ENCODE measurements around the gene NFATC4.

Gene NFATC4

DNA sequence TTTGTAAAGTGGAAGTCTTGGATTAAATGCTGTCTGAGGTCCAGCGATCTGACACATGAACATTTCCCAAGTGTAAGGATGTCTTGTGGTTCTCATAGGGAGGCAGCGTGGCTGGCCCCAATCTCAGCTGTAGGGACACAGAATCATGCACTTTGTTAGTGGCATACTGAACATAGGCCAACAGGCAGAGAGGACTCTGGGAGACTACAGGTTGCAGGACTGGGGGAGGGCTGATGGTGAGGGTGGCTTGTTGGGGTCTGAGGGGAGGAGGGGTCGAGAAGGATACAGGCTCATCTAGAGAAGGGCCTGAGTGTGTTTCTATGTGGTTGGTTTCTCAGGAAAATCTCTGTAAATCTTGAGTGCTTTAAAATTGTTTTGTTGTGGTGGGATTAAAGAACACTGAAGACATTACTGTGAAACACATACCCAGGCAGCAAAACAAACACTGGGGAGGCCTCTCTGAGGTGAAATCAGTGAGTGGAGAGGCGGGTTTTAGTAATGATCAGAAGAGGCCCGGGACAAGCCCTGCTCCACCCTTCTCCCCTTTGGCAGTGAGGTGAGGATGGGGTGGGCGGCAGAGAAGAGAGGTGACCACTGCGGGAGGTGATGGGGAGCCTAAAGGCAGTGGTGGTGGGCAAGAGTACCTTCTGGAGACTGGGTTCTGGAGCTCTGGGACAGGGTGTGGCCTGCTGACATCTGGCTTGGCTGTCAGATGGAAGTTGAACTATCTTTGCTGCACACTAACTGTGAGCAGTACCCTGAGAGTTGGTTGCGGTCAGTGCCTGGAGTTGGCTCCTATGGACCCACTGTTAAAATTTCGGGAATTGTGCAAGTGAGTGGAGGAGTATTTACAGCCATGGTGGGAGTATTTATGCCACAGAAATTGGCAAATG lies 34.1 kb downstream of the NFATC4 start:
- Histone ChIP-seq H3K4me1 (ENCODE audit: control insufficient read depth, insufficient read depth, low read length) (peaks cover 40% of the 10 kb centered on the region), H3K4me3 (ENCODE audit: low read depth, low read length) (no peak overlapping the region), H3K27ac (ENCODE audit: low read depth, low read length) (no peak overlapping the region), H3K9me3 (ENCODE audit: control insufficient read depth, insufficient read depth, low read depth, low read length) (no peaks in the 10 kb centered on the region), H3K36me3 (ENCODE audit: control insufficient read depth, insufficient read depth, low read length) (no peaks in the 10 kb centered on the region), H3K9ac (ENCODE audit: low read length) (peak overlapping the region; percentile 6), H3K27me3 (ENCODE audit: control insufficient read depth, insufficient read depth, low read length) (peaks cover 10% of the 10 kb centered on the region; the same call in 1 of the 2 replicates)

DNA sequence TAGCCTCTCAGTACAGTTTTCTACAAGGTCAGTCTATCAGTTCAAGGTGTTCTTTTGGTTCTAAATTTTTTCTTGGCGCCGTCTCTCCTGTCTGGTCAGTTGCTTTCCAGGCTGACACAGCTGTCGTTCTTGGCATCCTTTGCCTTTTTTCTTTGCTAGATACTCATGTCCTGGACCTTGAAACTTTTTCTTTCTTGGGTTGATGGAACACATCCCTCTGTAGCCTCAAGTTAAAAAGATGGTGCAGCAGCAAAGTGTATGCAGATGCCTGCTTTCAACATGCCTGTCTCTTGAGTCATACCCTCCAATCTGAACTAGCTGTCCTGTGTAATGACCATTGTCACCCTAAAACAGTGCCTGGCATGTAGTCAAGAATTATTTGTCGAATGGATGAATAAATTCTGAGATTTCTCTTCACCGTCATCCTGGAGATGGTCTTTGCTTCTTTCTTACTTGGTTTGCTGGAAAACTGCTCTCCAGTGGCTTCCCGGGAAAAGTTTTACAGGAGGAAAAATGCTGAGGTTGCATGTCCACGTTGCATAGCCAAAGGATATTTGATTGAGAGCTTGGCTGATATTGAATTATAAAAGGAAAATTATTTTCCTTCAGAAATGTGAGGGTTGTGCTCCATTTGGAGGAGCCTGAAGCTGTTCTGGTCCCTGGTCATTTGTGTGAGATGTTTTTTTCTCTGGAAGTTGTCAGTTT lies 35.5 kb downstream of the NFATC4 start:
- Histone ChIP-seq H3K9ac (ENCODE audit: low read length) (no peak overlapping the region), H3K27ac (ENCODE audit: low read depth, low read length) (no peak overlapping the region), H3K27me3 (ENCODE audit: control insufficient read depth, insufficient read depth, low read length) (peaks cover 10% of the 10 kb centered on the region; the same call in 1 of the 2 replicates), H3K4me3 (ENCODE audit: low read depth, low read length) (no peak overlapping the region), H3K4me1 (ENCODE audit: control insufficient read depth, insufficient read depth, low read length) (peaks cover 29% of the 10 kb centered on the region; the same call in 1 of the 2 replicates), H3K36me3 (ENCODE audit: control insufficient read depth, insufficient read depth, low read length) (0 out of 2 replicates have a peak, but pooled peaks cover 3% of the 10 kb centered on the region), H3K9me3 (ENCODE audit: control insufficient read depth, insufficient read depth, low read depth, low read length) (no peaks in the 10 kb centered on the region)

DNA sequence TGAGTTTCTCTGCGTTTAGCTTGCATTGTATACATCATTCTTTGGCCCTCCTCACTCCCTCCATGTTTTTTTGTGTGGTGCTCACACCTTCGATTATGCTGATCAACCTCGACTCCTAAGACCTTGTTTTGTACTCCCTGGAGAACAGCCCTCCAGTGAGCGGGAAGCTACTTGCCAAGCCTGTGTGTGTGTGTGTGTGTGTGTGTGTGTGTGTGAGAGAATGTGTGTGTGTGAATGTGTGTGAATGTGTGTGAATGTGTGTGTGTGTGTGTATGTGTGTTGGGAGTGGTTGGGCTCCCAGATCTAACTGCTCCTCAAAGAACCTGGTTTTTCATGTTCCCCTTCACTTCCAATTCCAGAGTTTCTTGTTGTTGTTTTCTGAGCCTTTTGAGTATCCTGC lies 36.8 kb downstream of the NFATC4 start:
- Histone ChIP-seq H3K36me3 (ENCODE audit: control insufficient read depth, insufficient read depth, low read length) (0 out of 2 replicates have a peak, but pooled peaks cover 5% of the 10 kb centered on the region), H3K27ac (ENCODE audit: low read depth, low read length) (no peak overlapping the region), H3K4me1 (ENCODE audit: control insufficient read depth, insufficient read depth, low read length) (peaks cover 23% of the 10 kb centered on the region; the same call in 1 of the 2 replicates), H3K9ac (ENCODE audit: low read length) (no peak overlapping the region), H3K9me3 (ENCODE audit: control insufficient read depth, insufficient read depth, low read depth, low read length) (no peaks in the 10 kb centered on the region), H3K27me3 (ENCODE audit: control insufficient read depth, insufficient read depth, low read length) (peaks cover 7% of the 10 kb centered on the region; the same call in 1 of the 2 replicates), H3K4me3 (ENCODE audit: low read depth, low read length) (no peak overlapping the region)

DNA sequence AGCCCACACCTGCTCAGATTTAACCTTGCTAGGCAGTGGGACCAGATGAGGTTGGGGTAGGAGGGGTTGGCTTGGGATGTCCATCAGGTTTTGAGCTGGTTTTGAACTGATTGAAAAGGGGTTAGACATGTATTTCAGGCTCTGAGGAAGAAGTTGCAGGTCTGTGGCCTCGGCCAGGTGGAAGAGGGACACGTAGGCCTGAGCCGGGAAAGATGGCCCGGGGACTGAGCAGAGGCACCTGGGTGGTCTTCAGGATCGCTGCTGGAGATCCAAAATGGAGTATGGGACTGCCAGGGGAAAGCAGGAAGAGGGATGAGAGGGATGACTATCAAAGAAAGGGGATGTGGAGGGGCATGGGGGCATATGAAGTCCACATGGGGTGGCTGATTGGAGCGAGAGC lies 38.4 kb downstream of the NFATC4 start:
- 0 out of 2 replicates have a peak, but pooled peaks cover 5% of the 10 kb centered on the region for H3K36me3 ChIP-seq (ENCODE audit: control insufficient read depth, insufficient read depth, low read length)
- H3K27ac ChIP-seq (ENCODE audit: low read depth, low read length): no peak overlapping the region
- H3K4me1 ChIP-seq (ENCODE audit: control insufficient read depth, insufficient read depth, low read length): peaks cover 17% of the 10 kb centered on the region; the same call in 1 of the 2 replicates
- H3K9ac ChIP-seq (ENCODE audit: low read length): no peak overlapping the region
- H3K27me3 ChIP-seq (ENCODE audit: control insufficient read depth, insufficient read depth, low read length): no peaks in the 10 kb centered on the region
- no peak overlapping the region for H3K4me3 ChIP-seq (ENCODE audit: low read depth, low read length)
- H3K9me3 ChIP-seq (ENCODE audit: control insufficient read depth, insufficient read depth, low read depth, low read length): no peaks in the 10 kb centered on the region

DNA sequence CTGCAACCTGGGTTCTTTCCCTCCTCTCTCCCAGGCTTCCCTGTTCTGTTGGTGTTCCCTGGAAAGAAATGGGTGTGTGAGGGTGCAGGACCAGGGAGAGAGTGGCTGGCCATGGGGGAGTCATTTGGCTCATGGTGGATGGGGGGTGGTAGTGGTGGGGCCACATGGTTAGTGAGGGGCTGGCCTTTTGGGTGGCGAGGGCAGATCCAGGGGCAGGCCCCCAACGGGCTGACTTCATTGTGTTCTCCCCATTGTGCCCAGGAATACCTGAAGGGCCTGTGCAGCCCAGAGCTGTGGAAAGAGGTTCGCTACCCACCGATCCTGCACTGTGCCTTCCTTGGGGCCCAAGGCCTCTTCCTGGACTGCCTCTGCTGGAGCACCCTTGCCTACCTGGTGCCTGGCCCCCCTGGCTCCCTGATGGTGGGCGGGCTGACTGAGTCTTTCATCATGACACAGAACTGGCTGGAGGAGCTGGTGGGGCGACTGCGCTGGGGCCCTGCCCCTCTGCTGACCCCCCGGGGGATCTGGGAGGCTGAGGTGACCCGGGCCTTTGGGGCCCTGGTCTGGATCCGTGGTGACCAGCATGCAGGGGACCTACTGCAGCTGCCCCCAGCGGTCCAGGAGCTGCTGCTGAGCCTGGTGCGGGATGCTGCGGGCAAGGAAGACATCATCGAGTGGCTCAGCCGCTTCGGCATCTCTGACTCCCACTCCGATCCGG lies 39.8 kb downstream of the NFATC4 start:
- H3K4me1 ChIP-seq (ENCODE audit: control insufficient read depth, insufficient read depth, low read length): peaks cover 16% of the 10 kb centered on the region; the same call in 1 of the 2 replicates
- no peaks in the 10 kb centered on the region for H3K27me3 ChIP-seq (ENCODE audit: control insufficient read depth, insufficient read depth, low read length)
- H3K9ac ChIP-seq (ENCODE audit: low read length): no peak overlapping the region

DNA sequence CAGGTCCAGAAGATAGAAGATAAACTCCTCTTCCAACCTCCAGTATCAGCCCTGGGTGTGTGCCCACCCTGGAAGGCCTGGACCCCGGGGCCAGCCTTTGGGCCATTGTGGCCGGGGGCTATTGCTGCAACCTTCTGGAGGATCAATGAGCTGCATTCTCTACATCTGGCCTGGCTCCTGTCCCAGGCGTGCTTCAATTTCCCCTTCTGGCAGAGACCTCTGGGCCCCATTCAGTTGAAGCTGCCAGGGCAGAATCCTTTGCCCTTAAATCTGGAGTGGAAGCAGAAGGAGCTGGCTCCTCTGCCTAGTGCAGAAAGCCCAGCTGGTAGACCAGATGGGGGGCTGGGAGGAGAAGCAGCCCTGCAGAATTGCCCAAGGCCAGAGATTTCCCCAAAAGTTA lies 40.8 kb downstream of the NFATC4 start:
- no peaks in the 10 kb centered on the region for H3K27me3 ChIP-seq (ENCODE audit: control insufficient read depth, insufficient read depth, low read length)
- H3K36me3 ChIP-seq (ENCODE audit: control insufficient read depth, insufficient read depth, low read length): peaks cover 10% of the 10 kb centered on the region; the same call in 1 of the 2 replicates
- no peaks in the 10 kb centered on the region for H3K9me3 ChIP-seq (ENCODE audit: control insufficient read depth, insufficient read depth, low read depth, low read length)
- no peak overlapping the region for H3K4me3 ChIP-seq (ENCODE audit: low read depth, low read length)
- no peak overlapping the region for H3K9ac ChIP-seq (ENCODE audit: low read length)
- H3K4me1 ChIP-seq (ENCODE audit: control insufficient read depth, insufficient read depth, low read length): peaks cover 7% of the 10 kb centered on the region; the same call in 1 of the 2 replicates
- H3K27ac ChIP-seq (ENCODE audit: low read depth, low read length): no peak overlapping the region

More for the DNA sequence above, 39.8 kb downstream of the NFATC4 start:
- H3K9me3 ChIP-seq (ENCODE audit: control insufficient read depth, insufficient read depth, low read depth, low read length): no peaks in the 10 kb centered on the region
- no peak overlapping the region for H3K27ac ChIP-seq (ENCODE audit: low read depth, low read length)
- no peak overlapping the region for H3K4me3 ChIP-seq (ENCODE audit: low read depth, low read length)
- peaks cover 8% of the 10 kb centered on the region; the same call in 1 of the 2 replicates for H3K36me3 ChIP-seq (ENCODE audit: control insufficient read depth, insufficient read depth, low read length)

DNA sequence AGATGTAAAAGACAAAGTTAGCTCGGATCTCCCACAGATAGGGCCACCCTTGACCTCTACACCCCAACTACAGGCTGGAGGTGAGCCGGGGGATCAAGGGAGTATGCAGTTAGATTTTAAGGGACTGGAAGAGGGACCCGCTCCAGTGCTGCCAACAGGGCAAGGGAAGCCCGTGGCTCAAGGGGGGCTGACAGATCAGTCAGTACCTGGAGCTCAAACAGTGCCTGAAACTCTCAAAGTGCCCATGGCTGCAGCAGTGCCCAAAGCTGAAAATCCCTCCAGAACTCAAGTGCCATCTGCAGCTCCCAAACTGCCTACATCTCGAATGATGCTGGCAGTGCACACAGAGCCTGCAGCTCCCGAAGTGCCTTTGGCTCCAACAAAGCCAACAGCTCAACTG lies 41.2 kb downstream of the NFATC4 start:
- Histone ChIP-seq H3K9me3 (ENCODE audit: control insufficient read depth, insufficient read depth, low read depth, low read length) (no peaks in the 10 kb centered on the region), H3K36me3 (ENCODE audit: control insufficient read depth, insufficient read depth, low read length) (peaks cover 13% of the 10 kb centered on the region), H3K27ac (ENCODE audit: low read depth, low read length) (no peak overlapping the region), H3K4me3 (ENCODE audit: low read depth, low read length) (no peak overlapping the region), H3K27me3 (ENCODE audit: control insufficient read depth, insufficient read depth, low read length) (no peaks in the 10 kb centered on the region), H3K9ac (ENCODE audit: low read length) (no peak overlapping the region), H3K4me1 (ENCODE audit: control insufficient read depth, insufficient read depth, low read length) (peaks cover 7% of the 10 kb centered on the region; the same call in 1 of the 2 replicates)

DNA sequence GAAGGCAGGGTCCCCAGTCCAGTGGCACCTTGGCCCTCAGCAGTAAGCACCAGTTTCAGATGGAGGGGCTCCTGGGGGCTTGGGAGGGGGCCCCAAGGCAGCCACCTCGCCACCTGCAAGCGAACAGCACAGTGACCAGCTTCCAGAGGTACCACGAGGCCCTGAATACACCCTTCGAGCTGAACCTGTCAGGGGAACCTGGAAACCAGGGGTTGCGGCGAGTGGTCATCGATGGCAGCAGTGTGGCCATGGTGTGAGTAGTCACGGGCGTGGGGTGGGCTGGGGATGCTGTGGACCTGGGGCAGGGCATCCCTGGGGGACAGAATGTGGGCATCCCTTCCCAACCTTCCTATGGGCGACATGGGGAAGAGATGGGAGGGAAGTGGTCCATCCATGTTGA lies 42.0 kb downstream of the NFATC4 start:
- Histone ChIP-seq H3K9me3 (ENCODE audit: control insufficient read depth, insufficient read depth, low read depth, low read length) (no peaks in the 10 kb centered on the region), H3K27ac (ENCODE audit: low read depth, low read length) (no peak overlapping the region), H3K27me3 (ENCODE audit: control insufficient read depth, insufficient read depth, low read length) (no peaks in the 10 kb centered on the region), H3K4me3 (ENCODE audit: low read depth, low read length) (no peak overlapping the region), H3K9ac (ENCODE audit: low read length) (no peak overlapping the region), H3K36me3 (ENCODE audit: control insufficient read depth, insufficient read depth, low read length) (peaks cover 17% of the 10 kb centered on the region), H3K4me1 (ENCODE audit: control insufficient read depth, insufficient read depth, low read length) (peaks cover 1% of the 10 kb centered on the region; the same call in 1 of the 2 replicates)

DNA sequence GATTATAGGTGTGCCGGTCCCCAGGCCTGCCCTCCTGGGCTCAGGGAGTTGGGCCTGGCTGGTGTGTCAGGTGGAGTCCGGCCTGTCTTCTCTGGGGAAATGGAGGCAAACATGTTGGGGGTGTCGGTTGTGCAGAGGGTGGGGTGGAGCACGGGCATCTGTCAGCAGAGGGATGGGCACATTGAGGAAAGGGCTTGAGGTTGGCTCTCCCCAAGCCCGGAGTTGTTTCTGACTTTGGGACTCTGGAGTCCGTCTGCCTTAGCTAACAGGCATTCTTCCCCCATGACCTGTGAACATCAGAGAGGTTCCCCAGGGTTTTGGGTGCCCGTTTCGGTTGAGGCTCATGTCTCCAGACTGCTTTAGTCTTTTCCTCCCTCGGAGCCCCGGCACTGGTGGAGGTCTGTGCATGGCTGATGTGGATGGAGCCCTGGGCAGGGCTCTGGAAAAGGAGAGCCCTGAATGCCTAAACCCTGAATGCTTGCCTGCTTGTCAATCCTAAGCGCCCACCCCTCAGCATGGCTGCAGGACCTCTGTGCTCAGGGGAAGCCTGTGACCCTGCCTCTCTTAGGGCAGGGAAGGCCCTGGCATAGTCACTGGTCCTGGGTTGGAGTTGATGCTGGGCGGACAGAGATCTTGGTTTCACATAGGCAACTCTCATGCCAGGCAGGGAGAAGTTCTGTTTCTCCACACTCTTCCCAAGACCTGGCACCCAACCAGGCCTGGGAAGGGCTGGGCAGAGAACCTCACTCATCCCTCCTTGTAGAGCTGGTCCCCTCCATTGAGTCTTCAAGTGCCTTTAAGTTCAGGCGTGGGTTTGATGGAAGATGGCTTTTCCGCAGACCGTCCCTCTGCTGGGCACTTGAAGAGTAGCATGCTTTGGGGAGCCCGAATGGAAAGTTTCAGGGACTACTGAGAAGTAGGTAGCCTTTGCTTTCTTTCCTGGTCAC lies 43.7 kb downstream of the NFATC4 start:
- H3K9me3 ChIP-seq (ENCODE audit: control insufficient read depth, insufficient read depth, low read depth, low read length): no peaks in the 10 kb centered on the region

DNA sequence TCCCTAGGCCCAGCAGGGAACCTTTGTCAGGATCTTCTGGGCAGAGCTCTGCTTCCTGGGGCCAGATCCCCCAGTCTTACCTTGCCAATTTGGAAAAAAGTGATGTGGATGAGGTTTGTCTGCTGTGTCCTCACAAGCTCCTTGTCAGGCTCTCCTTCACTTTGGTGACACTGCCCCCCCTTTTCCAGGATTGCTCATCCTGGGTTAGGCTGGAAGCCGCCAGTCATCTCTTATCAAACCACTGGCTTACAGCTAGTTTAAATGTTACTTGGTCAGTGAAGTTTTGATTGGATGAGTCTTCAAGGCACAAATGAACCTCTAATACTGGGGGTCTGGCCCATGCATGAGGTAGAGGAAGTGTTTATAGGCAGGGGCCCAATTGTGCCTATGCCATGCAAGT lies 46.1 kb downstream of the NFATC4 start:
- Histone ChIP-seq H3K36me3 (ENCODE audit: control insufficient read depth, insufficient read depth, low read length) (peaks cover 15% of the 10 kb centered on the region), H3K9me3 (ENCODE audit: control insufficient read depth, insufficient read depth, low read depth, low read length) (no peaks in the 10 kb centered on the region), H3K9ac (ENCODE audit: low read length) (no peak overlapping the region), H3K27me3 (ENCODE audit: control insufficient read depth, insufficient read depth, low read length) (peaks cover 8% of the 10 kb centered on the region; the same call in 1 of the 2 replicates), H3K4me3 (ENCODE audit: low read depth, low read length) (no peak overlapping the region), H3K4me1 (ENCODE audit: control insufficient read depth, insufficient read depth, low read length) (no peaks in the 10 kb centered on the region), H3K27ac (ENCODE audit: low read depth, low read length) (no peak overlapping the region)

More for the DNA sequence above, 43.7 kb downstream of the NFATC4 start:
- no peak overlapping the region for H3K4me3 ChIP-seq (ENCODE audit: low read depth, low read length)
- no peak overlapping the region for H3K9ac ChIP-seq (ENCODE audit: low read length)
- peaks cover 20% of the 10 kb centered on the region for H3K36me3 ChIP-seq (ENCODE audit: control insufficient read depth, insufficient read depth, low read length)
- H3K27ac ChIP-seq (ENCODE audit: low read depth, low read length): no peak overlapping the region
- no peaks in the 10 kb centered on the region for H3K27me3 ChIP-seq (ENCODE audit: control insufficient read depth, insufficient read depth, low read length)
- no peaks in the 10 kb centered on the region for H3K4me1 ChIP-seq (ENCODE audit: control insufficient read depth, insufficient read depth, low read length)
